Upper lobe of right lung (tissue), 1 donor: ENCODE measurements around the gene DNAH12. TPM values are rescaled to one million over a fixed set of nuclear protein-coding genes. Genes with fewer than 3 reads are reported as not detected.

Experiments
- ATAC-seq: fragments of 200-7000 bp; cut with Tn5 transposase; one replicate; pipeline ENCODE4 v1.9.1; 2020; ENCODE audit warnings: mild to moderate bottlenecking, moderate library complexity
- DNase-seq: peaks from one replicate; pipeline ENCODE4 v3.0.0-alpha.2; 2020
- H3K27ac ChIP-seq: fragments of 200-600 bp; one replicate; pipeline ENCODE4 v1.8.0; 2022
- H3K27me3 ChIP-seq: fragments of 200-600 bp; one replicate; pipeline ENCODE4 v1.8.0; 2022; ENCODE audit warnings: mild to moderate bottlenecking
- H3K36me3 ChIP-seq: fragments of 200-600 bp; one replicate; pipeline ENCODE4 v1.8.0; 2022
- H3K4me1 ChIP-seq: fragments of 200-600 bp; one replicate; pipeline ENCODE4 v1.8.0; 2022
- H3K4me3 ChIP-seq: fragments of 200-600 bp; one replicate; pipeline ENCODE4 v1.8.0; 2022; ENCODE audit warnings: mild to moderate bottlenecking
- H3K9me3 ChIP-seq: fragments of 200-600 bp; one replicate; pipeline ENCODE4 v1.8.0; 2022
- CTCF ChIP-seq: fragments of 200-600 bp; IDR thresholded peaks from one replicate; pipeline ENCODE4 v1.8.0; 2022; ENCODE audit warnings: antibody characterized with exemption
- intact Hi-C: fragments of 100-400 bp; cut with DNase I; formaldehyde crosslinking; loops from one replicate; pipeline ENCODE4 v1.11.0; 2022
- total RNA-seq: library from RNA; stranded (reverse); fragmentation: NEBNext Ultra II Directional; extraction: Animal tissue kit (Norgen Biotek cat#: 25700); gene quantifications from one replicate; pipeline ENCODE4 v1.2.1, GENCODE V29; 2021
- donor health status: DM: no; HTN: yes; CAD: no; lungs with severe emphysema.

DNAH12 gene
- total RNA-seq, 1 donor from 2014 or later = 0.52 TPM

GRCh38 chr3:57570878-57571277 is 26.7 kb upstream of the DNAH12 start:
- H3K9me3 ChIP-seq = no peaks in the 10 kb centered on the region

DNA sequence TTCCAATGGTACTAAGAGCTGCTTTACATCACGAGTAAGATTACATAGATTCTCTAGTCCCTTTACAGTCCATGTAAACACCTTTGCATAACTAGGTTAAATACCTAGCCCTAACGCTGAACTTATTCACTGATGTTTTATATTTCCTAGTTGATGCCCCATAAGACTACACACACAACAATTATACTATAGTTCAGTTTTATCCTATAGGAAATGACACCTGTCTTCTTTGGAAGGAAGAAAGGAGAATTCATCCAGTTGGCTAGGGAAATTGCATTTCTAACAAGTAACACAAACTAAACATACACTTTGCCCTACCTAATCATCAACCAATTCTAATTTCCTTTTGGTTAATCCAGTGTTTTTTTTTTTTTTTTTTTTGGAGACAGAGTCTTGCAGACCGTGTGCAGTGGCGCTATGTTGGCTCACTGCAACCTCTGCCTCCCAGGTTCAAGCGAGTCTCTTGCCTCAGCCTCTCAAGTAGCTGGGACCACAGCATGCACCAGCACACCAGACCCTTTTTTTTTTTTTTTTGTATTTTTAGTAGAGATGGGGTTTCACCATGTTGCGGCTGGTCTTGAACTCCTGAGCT is 25.8 kb upstream of the DNAH12 start:
- no peaks in the 10 kb centered on the region for H3K9me3 ChIP-seq
- no peaks in the 10 kb centered on the region for H3K4me1 ChIP-seq
- peaks cover 87% of the 10 kb centered on the region for H3K36me3 ChIP-seq
- ATAC-seq (no peak), DNase-seq (no peak)
- no peak overlapping the region for H3K4me3 ChIP-seq
- intact Hi-C loops = no loop called here
- TF ChIP-seq CTCF = no peak
- no peaks in the 10 kb centered on the region for H3K27me3 ChIP-seq
- H3K27ac ChIP-seq = no peak overlapping the region

More at GRCh38 chr3:57570878-57571277, 26.7 kb upstream of the DNAH12 start:
- intact Hi-C loops = no loop called here
- Histone ChIP-seq H3K4me1 (peaks cover 2% of the 10 kb centered on the region), H3K27me3 (no peaks in the 10 kb centered on the region), H3K27ac (no peak overlapping the region), H3K36me3 (peaks cover 87% of the 10 kb centered on the region), H3K4me3 (no peak overlapping the region)
- no peak for DNase-seq
- ATAC-seq = no peak
- no peak for TF ChIP-seq CTCF

DNA sequence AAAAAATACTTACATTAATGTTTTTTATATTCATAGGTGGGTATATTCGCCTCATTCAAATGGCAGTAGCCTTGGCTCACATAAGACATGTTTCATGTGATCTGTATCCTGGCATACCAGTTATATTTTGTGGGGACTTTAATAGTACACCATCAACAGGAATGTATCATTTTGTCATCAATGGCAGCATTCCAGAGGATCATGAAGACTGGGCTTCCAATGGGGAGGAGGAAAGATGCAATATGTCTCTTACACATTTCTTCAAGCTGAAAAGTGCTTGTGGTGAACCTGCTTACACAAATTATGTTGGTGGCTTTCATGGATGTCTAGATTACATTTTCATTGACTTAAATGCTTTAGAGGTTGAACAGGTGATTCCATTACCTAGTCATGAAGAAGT is 15.4 kb upstream of the DNAH12 start:
- TF ChIP-seq CTCF = no peak
- intact Hi-C loops = no loop called here
- no peak overlapping the region for H3K27ac ChIP-seq

GRCh38 chr3:57557085-57557537 is 13.0 kb upstream of the DNAH12 start:
- Histone ChIP-seq H3K27me3 (no peaks in the 10 kb centered on the region), H3K36me3 (peaks cover 36% of the 10 kb centered on the region), H3K4me3 (peak overlapping the region; percentile 96), H3K9me3 (no peaks in the 10 kb centered on the region), H3K4me1 (peaks cover 26% of the 10 kb centered on the region), H3K27ac (peak overlapping the region; percentile 97)
- no peak for TF ChIP-seq CTCF
- ATAC-seq = peak; percentile 7
- intact Hi-C loops = no loop called here
- no peak for DNase-seq

More for the DNA sequence above, 15.4 kb upstream of the DNAH12 start:
- Histone ChIP-seq H3K4me3 (no peak overlapping the region), H3K36me3 (peaks cover 41% of the 10 kb centered on the region), H3K27me3 (no peaks in the 10 kb centered on the region), H3K9me3 (no peaks in the 10 kb centered on the region), H3K4me1 (peaks cover 26% of the 10 kb centered on the region)
- ATAC-seq = no peak
- no peak for DNase-seq

- intact Hi-C loops = no loop called here
- peak; percentile 62 for ATAC-seq
- no peak for DNase-seq
Observed at GRCh38 chr3:57556459-57557084, 12.4 kb upstream of the DNAH12 start.

More at GRCh38 chr3:57556459-57557084, 12.4 kb upstream of the DNAH12 start:
- Histone ChIP-seq H3K36me3 (peaks cover 32% of the 10 kb centered on the region), H3K4me1 (peaks cover 26% of the 10 kb centered on the region), H3K4me3 (peak overlapping the region; percentile 96), H3K9me3 (no peaks in the 10 kb centered on the region), H3K27me3 (no peaks in the 10 kb centered on the region), H3K27ac (peak overlapping the region; percentile 97)
- TF ChIP-seq CTCF = no peak
